HepG2 (cell line): ENCODE measurements around the gene PRKAG1. TPM values are rescaled to one million over a fixed set of nuclear protein-coding genes. Genes with fewer than 3 reads are reported as not detected.

Source experiments
- CBX2 ChIP-seq, 2 experiments: fragments of 200-600 bp in 1 of 2; sonication (generic); formaldehyde crosslinking in 1 of 2; IDR thresholded peaks; 2 replicates each; pipeline versions ENCODE4 v1.7.0 to v1.8.1; 2018 to 2022; ENCODE audit warnings: low read depth in 2 of 2, low read length in 1 of 2, mild to moderate bottlenecking in 1 of 2, missing genetic modification reagents in 1 of 2
- CERS6 ChIP-seq: sonication (generic); formaldehyde crosslinking; IDR thresholded peaks from 2 replicates; pipeline ENCODE4 v1.5.0; 2020; ENCODE audit warnings: missing genetic modification reagents
- DMAP1 ChIP-seq: IDR thresholded peaks from 2 replicates; pipeline ENCODE4 v1.6.1; 2016
- MIXL1 ChIP-seq: IDR thresholded peaks from 2 replicates; pipeline ENCODE4 v1.6.1; 2016
- RFXANK ChIP-seq: IDR thresholded peaks from 2 replicates; pipeline ENCODE4 v1.6.1; 2016
- STAT6 ChIP-seq: sonication (generic); formaldehyde crosslinking; IDR thresholded peaks from 2 replicates; pipeline ENCODE4 v1.4.0; 2020; ENCODE audit warnings: missing genetic modification reagents, mild to moderate bottlenecking, borderline replicate concordance
- THAP8 ChIP-seq: sonication (generic); formaldehyde crosslinking; IDR thresholded peaks from 2 replicates; pipeline ENCODE4 v1.5.1; 2020; ENCODE audit warnings: missing genetic modification reagents, mild to moderate bottlenecking, borderline replicate concordance
- XRCC5 ChIP-seq: fragments of 200-400 bp; formaldehyde crosslinking; optimal IDR thresholded peaks from 2 replicates; pipeline ENCODE3; 2017; ENCODE audit warnings: mild to moderate bottlenecking, low read length
- ZIK1 ChIP-seq: sonication (generic); formaldehyde crosslinking; IDR thresholded peaks from 2 replicates; pipeline ENCODE4 v1.5.0; 2020; ENCODE audit warnings: mild to moderate bottlenecking, low read depth, missing genetic modification reagents, borderline replicate concordance
- ZNF234 ChIP-seq: sonication (generic); formaldehyde crosslinking; conservative IDR thresholded peaks from 2 replicates; pipeline ENCODE4 v1.5.1; 2020; ENCODE audit warnings: mild to moderate bottlenecking, missing genetic modification reagents
- ZNF235 ChIP-seq: sonication (generic); formaldehyde crosslinking; IDR thresholded peaks from 2 replicates; pipeline ENCODE4 v1.8.1; 2023; ENCODE audit warnings: mild to moderate bottlenecking, missing genetic modification reagents, borderline replicate concordance
- ZNF296 ChIP-seq: sonication (generic); formaldehyde crosslinking; conservative IDR thresholded peaks from 2 replicates; pipeline ENCODE4 v1.5.0; 2020; ENCODE audit warnings: mild to moderate bottlenecking, missing genetic modification reagents
- ZNF501 ChIP-seq: sonication (generic); formaldehyde crosslinking; IDR thresholded peaks from 2 replicates; pipeline ENCODE4 v1.5.1; 2020; ENCODE audit warnings: mild to moderate bottlenecking, moderate library complexity, missing genetic modification reagents
- ZNF513 ChIP-seq: sonication (generic); formaldehyde crosslinking; conservative IDR thresholded peaks from 2 replicates; pipeline ENCODE4 v1.5.0; 2020; ENCODE audit warnings: missing genetic modification reagents
- ZNF607 ChIP-seq: sonication (generic); formaldehyde crosslinking; IDR thresholded peaks from 2 replicates; pipeline ENCODE4 v1.5.1; 2020; ENCODE audit warnings: missing genetic modification reagents, mild to moderate bottlenecking, borderline replicate concordance
- ZNF616 ChIP-seq: sonication (generic); formaldehyde crosslinking; IDR thresholded peaks from 2 replicates; pipeline ENCODE4 v1.5.0; 2020; ENCODE audit warnings: low read depth, mild to moderate bottlenecking, missing genetic modification reagents
- ZSCAN29 ChIP-seq: sonication (generic); formaldehyde crosslinking; conservative IDR thresholded peaks from 2 replicates; pipeline ENCODE4 v1.4.0; 2020; ENCODE audit warnings: mild to moderate bottlenecking, missing genetic modification reagents
- polyA plus RNA-seq, 8 experiments: library from polyadenylated mRNA; depleted of rRNA in 3 of 8; stranded (reverse) in 7 of 8; unstranded in 1 of 8; fragments of >200 nt; fragmentation: Illumina TruSeq in 4 of 8; extraction: Trizol in 4 of 8; gene quantifications; 2 replicates each; pipeline versions ENCODE4 v1.2.1 to v1.2.3, GENCODE V29; 2011 to 2016; ENCODE audit warnings: low read depth in 4 of 8, missing spikeins in 1 of 8, mixed read lengths in 1 of 8; ENCODE audit not compliant: insufficient read depth in 1 of 8
- total RNA-seq, 5 experiments: library from RNA; depleted of rRNA; stranded (reverse); fragments of >200 nt; fragmentation: Illumina TruSeq; extraction: Trizol; gene quantifications; 2 replicates each; pipeline ENCODE4 v1.2.3, GENCODE V29; 2016; ENCODE audit warnings: low read depth in 1 of 5
- TF ChIP-seq, protein P1 (sequence below): sonication (generic); formaldehyde crosslinking; IDR thresholded peaks from 2 replicates; pipeline ENCODE4 v1.4.0; 2020; ENCODE audit warnings: missing genetic modification reagents, borderline replicate concordance

The PRKAG1 gene
- total and polyA plus RNA-seq, 2 of the 13 experiments (the other 11 are each of a cell fraction or from before 2014, with no cell fraction given), result 26.1 to 32.8 TPM

DNA sequence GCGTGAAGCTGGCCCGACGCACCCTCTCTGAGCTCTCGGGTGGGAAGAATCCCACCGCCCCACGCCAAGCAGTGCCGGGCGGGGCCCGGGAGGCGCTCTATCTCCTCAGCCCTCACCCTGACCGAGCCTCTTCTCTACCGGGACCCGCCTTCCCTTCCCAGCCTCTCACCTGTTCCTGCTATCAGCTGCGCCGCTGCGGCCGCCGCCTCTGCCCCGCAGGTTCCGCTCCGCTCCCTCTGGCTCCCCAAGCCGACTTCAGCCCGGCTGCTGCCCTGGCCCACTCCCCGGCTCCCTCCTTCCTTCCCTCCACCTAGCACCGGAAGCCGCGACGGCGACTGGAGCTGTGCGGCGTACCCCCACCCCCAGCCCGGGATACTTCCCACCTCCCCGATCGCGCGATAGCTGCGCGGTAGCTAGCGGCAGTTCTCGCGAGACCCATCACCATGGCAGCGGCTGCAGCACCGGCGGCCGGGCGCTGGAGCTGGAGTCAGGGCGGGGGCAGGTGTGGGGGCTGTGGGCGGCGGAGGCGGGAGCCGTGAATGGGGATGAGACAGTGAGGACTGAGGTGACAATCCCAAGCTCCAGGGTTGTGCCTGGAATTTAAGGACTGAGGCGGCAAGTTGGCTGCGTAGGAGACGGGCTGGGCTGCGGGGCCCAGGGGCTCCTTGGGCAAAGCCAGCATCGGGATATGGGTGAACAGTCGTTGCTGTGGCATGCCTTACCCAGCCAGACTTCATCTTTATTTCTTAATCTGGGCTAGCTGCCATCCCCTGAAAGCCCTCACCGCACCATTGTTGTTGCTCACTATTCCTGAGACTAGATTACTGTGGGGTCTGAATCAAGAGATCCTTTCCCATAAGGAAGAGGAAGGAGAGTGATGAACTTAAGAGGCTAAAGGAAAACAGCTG is 61.2 kb downstream of the PRKAG1 start, which contains the start of gene ARF3 (continued):
- TF ChIP-seq ZNF513, result no peak
- TF ChIP-seq XRCC5, result no peak
- no peak for TF ChIP-seq DMAP1
- peak; percentile 87 for TF ChIP-seq ZNF501
- TF ChIP-seq ZSCAN29, result no peak
- TF ChIP-seq CBX2 (IDR thresholded peaks at IDR 0.05; ENCODE audit: low read depth, low read length), result no peak
- TF ChIP-seq CBX2 (CRISPR knock-in tag; IDR thresholded peaks at IDR 0.05; ENCODE audit: low read depth), result no peak
- no peak for TF ChIP-seq MIXL1 (CRISPR knock-in tag)
- no peak for TF ChIP-seq ZNF296
- TF ChIP-seq ZNF616, result no peak
- TF ChIP-seq, protein P1, sequence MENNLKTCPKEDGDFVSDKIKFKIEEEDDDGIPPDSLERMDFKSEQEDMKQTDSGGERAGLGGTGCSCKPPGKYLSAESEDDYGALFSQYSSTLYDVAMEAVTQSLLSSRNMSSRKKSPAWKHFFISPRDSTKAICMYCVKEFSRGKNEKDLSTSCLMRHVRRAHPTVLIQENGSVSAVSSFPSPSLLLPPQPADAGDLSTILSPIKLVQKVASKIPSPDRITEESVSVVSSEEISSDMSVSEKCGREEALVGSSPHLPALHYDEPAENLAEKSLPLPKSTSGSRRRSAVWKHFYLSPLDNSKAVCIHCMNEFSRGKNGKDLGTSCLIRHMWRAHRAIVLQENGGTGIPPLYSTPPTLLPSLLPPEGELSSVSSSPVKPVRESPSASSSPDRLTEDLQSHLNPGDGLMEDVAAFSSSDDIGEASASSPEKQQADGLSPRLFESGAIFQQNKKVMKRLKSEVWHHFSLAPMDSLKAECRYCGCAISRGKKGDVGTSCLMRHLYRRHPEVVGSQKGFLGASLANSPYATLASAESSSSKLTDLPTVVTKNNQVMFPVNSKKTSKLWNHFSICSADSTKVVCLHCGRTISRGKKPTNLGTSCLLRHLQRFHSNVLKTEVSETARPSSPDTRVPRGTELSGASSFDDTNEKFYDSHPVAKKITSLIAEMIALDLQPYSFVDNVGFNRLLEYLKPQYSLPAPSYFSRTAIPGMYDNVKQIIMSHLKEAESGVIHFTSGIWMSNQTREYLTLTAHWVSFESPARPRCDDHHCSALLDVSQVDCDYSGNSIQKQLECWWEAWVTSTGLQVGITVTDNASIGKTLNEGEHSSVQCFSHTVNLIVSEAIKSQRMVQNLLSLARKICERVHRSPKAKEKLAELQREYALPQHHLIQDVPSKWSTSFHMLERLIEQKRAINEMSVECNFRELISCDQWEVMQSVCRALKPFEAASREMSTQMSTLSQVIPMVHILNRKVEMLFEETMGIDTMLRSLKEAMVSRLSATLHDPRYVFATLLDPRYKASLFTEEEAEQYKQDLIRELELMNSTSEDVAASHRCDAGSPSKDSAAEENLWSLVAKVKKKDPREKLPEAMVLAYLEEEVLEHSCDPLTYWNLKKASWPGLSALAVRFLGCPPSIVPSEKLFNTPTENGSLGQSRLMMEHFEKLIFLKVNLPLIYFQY (CRISPR knock-in tag), result peak; percentile 70; the same call in 1 of the 2 replicates
- no peak for TF ChIP-seq ZNF234 (CRISPR knock-in tag)
- TF ChIP-seq ZNF235 (CRISPR knock-in tag), result no peak
- no peak for TF ChIP-seq RFXANK (CRISPR knock-in tag)
- no peak for TF ChIP-seq CERS6 (CRISPR knock-in tag)
- no peak for TF ChIP-seq STAT6 (CRISPR knock-in tag)
- no peak for TF ChIP-seq THAP8 (CRISPR knock-in tag)
- no peak for TF ChIP-seq ZIK1 (CRISPR knock-in tag)
- TF ChIP-seq ZNF607 (CRISPR knock-in tag), result peak; percentile 89
